ENCODE measurements around the gene GRIK4.

GRIK4 gene

GRCh38 chr11:120824242-120824641 lies 312.7 kb downstream of the GRIK4 start:
- DNase-seq: no peak

DNA sequence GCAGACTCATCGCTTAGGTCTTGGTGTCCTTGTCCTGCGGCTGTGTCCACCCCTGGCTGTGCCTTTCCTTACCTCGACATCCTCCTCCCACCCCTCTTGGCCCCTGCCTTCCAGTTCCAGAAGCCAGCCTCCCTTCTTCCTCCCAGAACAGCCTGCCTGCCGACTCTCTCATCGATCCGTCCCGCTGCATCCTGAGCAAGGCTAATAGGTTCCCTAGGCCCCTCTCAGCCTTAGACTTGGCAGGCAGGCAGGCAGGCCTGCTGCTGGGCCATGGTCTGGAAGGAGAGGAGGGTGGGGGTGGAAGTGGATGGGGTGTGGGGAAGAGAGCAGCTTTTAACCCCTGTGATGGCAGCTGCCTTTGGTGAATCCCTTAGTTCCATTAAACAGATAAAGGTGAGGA lies 315.6 kb downstream of the GRIK4 start:
- no peak for DNase-seq

DNA sequence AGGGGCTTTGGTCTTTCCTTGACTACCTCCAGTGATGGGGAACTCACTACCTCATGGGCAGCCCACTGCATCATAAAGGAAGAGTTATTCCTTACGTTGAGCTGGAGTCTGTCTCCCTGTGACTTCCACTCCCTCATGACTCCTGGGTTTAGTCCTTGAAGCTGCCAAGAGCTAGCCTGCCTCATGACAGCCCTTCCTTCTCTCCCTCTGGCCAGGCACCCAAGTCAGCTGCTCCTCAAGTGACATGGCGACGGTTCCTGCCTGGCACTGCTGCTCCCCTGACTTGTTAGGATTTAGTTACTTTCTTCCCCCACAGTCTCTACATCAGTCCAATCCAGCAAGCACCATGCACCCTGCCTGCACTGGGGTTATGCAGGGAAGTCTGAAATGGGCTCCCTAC lies 316.3 kb downstream of the GRIK4 start:
- no peak for DNase-seq

GRCh38 chr11:120828847-120829246 lies 317.3 kb downstream of the GRIK4 start:
- no peak for DNase-seq

DNA sequence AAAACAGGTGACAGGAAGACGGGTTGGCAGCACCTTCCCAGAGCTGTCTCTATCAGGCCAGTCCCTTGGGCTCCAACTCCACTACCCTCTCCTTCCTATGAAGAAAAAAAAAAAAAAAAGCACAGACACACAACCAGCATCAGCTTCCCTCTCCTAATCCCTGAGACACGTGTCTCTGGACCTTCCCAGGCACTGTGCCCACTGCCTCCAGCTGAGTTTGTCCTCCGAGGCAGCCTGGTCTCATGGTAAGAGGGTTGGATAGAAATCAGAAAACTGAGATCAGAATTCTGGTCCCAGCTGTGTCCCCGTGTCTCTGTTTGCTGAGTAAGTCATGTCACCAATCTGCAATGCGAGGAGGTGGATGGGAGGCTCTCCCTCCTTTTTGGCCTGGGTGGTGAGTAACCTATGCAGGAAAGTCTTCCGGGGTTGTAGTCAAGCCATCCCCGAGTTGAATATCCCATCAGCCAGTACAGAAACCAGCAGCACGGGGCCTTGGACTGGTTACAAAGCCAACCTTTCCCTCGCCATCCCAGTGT lies 318.6 kb downstream of the GRIK4 start:
- DNase-seq: no peak

GRCh38 chr11:120832481-120833238 lies 321.1 kb downstream of the GRIK4 start:
- DNase-seq: no peak

DNA sequence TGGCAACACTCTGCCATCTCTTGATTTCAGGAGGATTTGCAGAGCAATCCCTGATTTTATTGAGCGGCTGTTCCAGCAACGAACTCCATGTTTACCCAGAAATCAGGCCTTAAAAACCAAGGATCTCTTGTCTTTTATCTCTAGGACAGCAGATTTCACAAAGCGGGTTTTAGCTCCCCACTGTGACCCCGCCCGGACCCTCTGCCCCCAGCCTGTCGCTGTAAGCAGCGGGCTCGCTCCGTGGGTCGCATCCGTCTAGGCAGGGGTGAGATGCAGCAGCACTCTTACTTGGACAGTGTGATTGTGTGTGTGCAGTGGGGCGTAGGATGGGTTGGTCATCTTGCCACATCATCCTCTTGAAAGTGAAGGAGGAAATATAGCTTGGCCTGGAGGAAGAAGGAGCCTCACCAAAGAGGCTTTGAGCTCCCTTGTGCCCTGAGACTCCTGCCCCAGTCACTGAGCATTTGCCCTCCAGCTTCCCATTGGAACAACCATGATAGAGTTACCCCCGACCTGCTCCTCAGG lies 323.2 kb downstream of the GRIK4 start:
- no peak for DNase-seq

GRCh38 chr11:120835601-120836228 lies 324.2 kb downstream of the GRIK4 start:
- DNase-seq: no peak

- no peak for DNase-seq
These were observed 326.1 kb downstream of the GRIK4 start for GRCh38 chr11:120837696-120838095.

DNA sequence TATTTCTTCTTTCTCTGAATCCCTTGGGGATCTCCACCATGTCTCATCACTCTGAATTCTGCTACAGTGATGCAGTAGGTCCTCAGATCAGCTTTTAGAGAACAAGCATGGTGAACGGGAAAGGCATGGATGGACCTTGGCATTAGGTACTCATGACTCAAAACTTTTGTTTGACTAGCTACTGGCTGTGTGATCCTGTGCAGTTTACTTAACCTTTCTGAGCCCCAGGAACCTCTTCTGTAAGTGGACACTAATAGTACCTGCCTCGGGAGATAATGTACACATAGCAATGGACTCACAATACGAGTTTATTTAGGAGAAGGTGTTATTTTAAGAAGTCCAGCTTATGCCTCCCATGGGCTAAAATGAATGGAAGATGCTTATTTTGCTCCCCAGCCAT lies 327.7 kb downstream of the GRIK4 start:
- no peak for DNase-seq

DNA sequence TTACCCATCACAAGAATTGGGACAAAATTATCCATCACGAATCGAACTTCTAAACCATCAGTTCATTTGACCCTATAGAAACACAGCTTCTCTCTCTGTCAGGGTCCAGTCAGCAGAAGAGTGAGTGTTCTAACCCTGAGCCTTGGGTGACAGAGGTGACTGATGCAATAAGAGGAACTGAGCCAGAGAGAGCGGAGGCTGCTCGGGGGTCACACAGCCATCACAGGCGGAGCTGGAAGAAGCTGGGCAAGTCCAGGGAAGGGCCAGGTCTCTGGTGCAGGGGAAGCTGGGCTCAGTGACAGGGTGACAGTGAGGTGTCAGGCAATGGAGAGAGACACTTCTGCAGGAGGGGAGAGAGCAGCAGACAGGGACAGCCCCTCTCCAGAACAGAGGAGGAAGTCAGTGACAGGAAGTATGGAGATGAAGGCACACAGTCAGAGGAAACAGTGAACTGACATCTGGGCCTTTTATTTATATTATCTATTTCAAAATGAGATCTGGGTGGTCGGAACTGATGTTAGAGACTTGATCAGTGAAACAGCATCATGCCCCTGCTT lies 328.4 kb downstream of the GRIK4 start:
- no peak for DNase-seq

DNA sequence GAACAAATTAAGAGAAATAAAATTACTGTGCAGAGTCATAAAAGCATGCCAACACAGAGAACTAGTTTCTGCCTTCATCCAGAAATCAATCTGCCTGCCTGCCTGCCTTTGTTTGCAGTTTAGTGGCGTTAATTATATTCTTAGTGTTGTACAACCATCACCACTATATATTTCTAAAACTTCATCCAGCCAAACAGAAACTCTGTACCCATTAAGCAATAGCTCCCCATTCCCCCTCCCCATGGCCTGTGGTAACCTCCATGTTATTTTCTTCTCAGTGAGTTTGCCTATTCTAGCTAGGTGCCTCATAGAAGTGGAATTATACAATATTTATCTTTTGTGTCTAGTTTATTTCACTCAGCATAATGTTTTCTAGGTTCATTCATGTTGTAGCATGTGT lies 329.1 kb downstream of the GRIK4 start:
- no peak for DNase-seq

- DNase-seq: no peak
These were observed 329.5 kb downstream of the GRIK4 start for GRCh38 chr11:120841074-120841473.

GRCh38 chr11:120842195-120842594 lies 330.6 kb downstream of the GRIK4 start:
- no peak for DNase-seq

GRCh38 chr11:120853435-120853834 lies 341.9 kb downstream of the GRIK4 start:
- no peak for DNase-seq

- DNase-seq: no peak
These were observed 343.4 kb downstream of the GRIK4 start for GRCh38 chr11:120854988-120855387.

GRCh38 chr11:120857508-120857907 lies 346.0 kb downstream of the GRIK4 start:
- no peak for DNase-seq

DNA sequence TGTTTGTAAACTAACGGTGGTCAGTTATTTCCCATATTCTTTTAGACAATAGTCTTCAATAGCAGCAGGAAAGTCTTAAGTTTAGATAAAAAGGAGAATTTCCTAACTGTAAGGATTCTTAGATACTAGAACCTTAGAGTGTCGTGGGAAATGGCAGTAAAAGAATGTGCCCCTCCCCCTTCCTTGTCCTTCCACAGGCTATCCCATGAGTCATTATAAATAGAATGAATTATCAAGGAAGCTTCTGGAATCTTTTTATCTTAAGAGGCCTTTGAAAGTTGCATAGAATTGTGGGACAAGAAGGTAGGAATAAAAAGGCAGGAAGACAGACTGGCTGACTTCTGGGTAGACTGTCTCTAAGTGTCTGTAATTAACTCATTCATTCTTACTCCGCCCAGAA lies 347.2 kb downstream of the GRIK4 start:
- DNase-seq: no peak

DNA sequence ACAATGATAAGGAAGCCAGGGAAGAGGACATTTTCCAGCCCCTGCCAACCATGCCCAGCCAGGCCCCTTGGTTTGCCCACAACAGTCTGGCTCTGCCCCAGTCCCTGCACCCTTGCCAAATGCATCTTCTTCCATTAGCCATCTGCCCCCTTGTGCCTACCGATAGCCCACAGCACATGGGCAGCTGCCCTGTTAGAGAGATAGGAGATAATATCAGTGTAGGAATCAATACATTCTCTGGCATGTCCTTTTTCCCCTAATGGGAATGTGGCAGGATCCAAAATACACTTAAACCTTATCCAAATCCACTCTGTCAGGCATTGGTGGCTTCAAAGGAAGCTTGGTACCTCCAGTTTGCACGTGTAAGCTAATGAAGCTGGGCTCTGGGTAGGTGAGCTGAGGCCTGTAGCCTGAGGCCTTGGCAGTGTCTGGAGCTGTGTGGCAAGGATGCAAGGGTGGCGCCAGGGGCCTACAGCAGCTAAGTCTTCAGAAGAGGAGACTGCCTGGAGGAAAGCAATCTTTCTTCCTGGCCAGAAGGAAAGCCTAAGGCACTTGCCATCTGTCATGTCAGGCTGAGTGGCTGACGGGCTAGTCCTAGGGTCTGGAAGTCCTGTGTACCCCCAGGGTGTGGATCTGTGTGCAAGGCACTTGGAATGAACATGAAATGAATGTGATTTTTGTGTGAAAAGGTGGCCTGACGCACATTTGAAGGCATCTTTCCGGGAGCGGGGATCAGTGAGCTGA lies 348.2 kb downstream of the GRIK4 start:
- no peak for DNase-seq

DNA sequence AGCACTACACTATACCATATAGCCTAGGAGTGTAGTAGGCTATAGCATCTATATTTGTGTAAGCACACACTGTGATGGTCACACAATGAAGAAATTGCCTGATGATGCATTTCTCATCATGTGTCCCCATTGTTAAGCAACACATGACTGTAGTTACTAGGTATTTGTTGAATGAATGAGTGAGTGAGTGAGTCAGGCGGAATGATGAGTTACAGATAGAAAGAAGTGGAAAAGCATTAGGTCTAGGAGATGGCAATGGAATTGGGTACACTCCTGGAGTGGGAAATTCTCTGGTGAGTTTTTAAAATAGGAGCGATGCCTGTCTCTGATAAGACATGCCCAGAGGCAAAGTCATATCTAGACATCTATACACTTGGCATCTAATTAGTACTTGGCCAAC lies 351.8 kb downstream of the GRIK4 start:
- no peak for DNase-seq

DNA sequence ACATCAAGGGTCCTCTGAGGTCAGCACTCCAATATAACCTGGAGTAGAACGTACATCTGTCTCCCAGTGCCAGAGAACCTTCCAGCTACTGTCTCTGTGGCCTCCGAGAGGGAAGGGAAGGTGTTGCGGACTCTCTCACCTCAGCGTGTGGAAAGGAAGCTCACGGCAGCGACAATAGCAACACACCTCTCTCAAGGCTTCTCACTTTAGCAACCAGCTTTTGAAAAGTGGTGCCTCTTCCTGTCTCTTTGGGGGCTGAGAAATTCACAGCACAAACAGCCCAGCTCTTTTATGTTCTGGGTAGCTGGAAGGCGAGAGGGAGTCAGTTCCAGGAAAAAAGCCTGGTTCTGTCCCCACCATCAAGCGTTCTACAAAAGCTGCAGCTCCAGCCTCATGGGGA lies 355.5 kb downstream of the GRIK4 start:
- no peak for DNase-seq

DNA sequence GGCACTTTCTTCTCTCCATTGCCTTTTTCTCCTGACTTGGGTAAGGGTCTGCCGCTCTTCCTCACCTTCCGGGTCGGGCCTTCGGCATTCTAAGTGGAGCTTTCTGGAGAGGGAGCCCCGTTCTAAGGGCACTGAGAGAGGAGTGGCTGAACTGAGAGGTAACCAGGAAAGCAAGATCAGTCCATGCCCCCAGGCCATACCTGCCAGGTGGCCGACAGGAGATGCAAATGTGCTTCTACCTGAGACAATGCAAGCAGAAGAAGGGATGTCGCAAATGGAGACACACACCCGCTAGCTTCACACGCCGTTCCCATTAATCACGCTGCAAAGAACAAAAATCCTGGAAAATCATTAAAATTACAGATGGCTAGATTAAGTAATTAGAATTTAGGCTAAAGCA lies 356.0 kb downstream of the GRIK4 start:
- DNase-seq: no peak

DNA sequence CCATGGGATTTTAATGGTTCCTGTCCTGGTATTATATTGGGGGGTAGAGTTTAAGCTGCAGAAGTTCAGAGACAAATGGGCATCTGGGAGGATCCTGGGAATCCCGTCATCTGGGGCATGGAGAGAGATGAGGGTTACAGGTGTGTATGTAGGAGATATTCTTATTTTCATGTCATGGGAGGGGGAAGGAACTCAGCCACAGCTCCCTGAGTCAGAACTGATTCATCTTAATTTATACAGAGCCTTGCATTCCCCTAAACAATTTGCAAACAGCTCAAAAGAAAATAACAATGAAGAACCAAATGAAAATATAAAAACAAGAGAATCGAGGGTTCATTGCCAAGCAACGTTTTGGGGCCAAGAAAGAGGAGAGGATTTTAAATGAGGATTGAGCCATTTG lies 356.4 kb downstream of the GRIK4 start:
- DNase-seq: no peak
